Mesenchymal stem cell (in vitro differentiated cells and primary cell): Measurements from ENCODE around the gene PKN2.

Source experiments
- DNase-seq: peaks from one replicate; pipeline ENCODE4 v3.0.0-alpha.2; 2013
- H2AFZ ChIP-seq: one replicate; pipeline ENCODE4 v1.6.1; 2013; ENCODE audit warnings: low read depth, mild to moderate bottlenecking, control low read depth, inconsistent platforms, low read length, moderate library complexity
- H2AK5ac ChIP-seq: 2 replicates; pipeline ENCODE4 v1.6.1; 2013; ENCODE audit warnings: low read length, moderate library complexity, mild to moderate bottlenecking, inconsistent platforms; ENCODE audit not compliant: severe bottlenecking
- H2BK120ac ChIP-seq: one replicate; pipeline ENCODE4 v1.6.1; 2013; ENCODE audit warnings: low read depth, mild to moderate bottlenecking, inconsistent platforms, low read length, moderate library complexity
- H2BK12ac ChIP-seq, 2 experiments: one replicate each; pipeline ENCODE4 v1.6.1; 2013; ENCODE audit warnings: inconsistent platforms in 2 of 2, low read length in 2 of 2, mild to moderate bottlenecking in 2 of 2, moderate library complexity in 2 of 2, control low read depth in 1 of 2
- H2BK15ac ChIP-seq: one replicate; pipeline ENCODE4 v1.6.1; 2013; ENCODE audit warnings: mild to moderate bottlenecking, low read depth, inconsistent platforms; ENCODE audit not compliant: poor library complexity, severe bottlenecking
- H2BK5ac ChIP-seq: 2 replicates; pipeline ENCODE4 v1.6.1; 2013; ENCODE audit warnings: low read depth, mild to moderate bottlenecking, low read length, control low read depth, inconsistent platforms; ENCODE audit not compliant: poor library complexity, severe bottlenecking
- H3K14ac ChIP-seq, 2 experiments: one replicate each; pipeline ENCODE4 v1.6.1; 2013; ENCODE audit warnings: inconsistent platforms in 2 of 2, low read length in 2 of 2, control low read depth in 1 of 2, mild to moderate bottlenecking in 1 of 2, moderate library complexity in 1 of 2
- H3K18ac ChIP-seq, 2 experiments: one replicate each; pipeline ENCODE4 v1.6.1; 2013; ENCODE audit warnings: inconsistent platforms in 2 of 2, low read length in 2 of 2, control low read depth in 1 of 2, low read depth in 1 of 2, mild to moderate bottlenecking in 1 of 2
- H3K23ac ChIP-seq, 2 experiments: one replicate each; pipeline ENCODE4 v1.6.1; 2013; ENCODE audit warnings: inconsistent platforms in 2 of 2, low read length in 2 of 2, mild to moderate bottlenecking in 2 of 2, moderate library complexity in 2 of 2, control low read depth in 1 of 2
- H3K27ac ChIP-seq: 2 replicates; pipeline ENCODE4 v1.5.1; 2013; ENCODE audit warnings: mild to moderate bottlenecking, moderate library complexity, low read length, control low read depth, inconsistent platforms; ENCODE audit not compliant: poor library complexity, severe bottlenecking
- H3K27me3 ChIP-seq, 2 experiments: 2 replicates each; pipeline versions ENCODE4 v1.6.1 to v1.7.0; 2013; ENCODE audit warnings: low read length in 2 of 2, mild to moderate bottlenecking in 2 of 2, moderate library complexity in 2 of 2, control low read depth in 1 of 2, inconsistent platforms in 1 of 2; ENCODE audit not compliant: control insufficient read depth in 1 of 2, insufficient read depth in 1 of 2
- H3K36me3 ChIP-seq, 2 experiments: 2 replicates each; pipeline versions ENCODE4 v1.6.1 to v1.7.0; 2013; ENCODE audit warnings: low read length in 2 of 2, control low read depth in 1 of 2, inconsistent platforms in 1 of 2, low read depth in 1 of 2, mild to moderate bottlenecking in 1 of 2; ENCODE audit not compliant: insufficient read depth in 2 of 2, control insufficient read depth in 1 of 2
- H3K4ac ChIP-seq, 2 experiments: one replicate each; pipeline ENCODE4 v1.6.1; 2013; ENCODE audit warnings: inconsistent platforms in 2 of 2, low read length in 2 of 2, mild to moderate bottlenecking in 2 of 2, moderate library complexity in 2 of 2, control low read depth in 1 of 2, low read depth in 1 of 2
- H3K4me1 ChIP-seq: 2 replicates; pipeline ENCODE4 v1.6.1; 2013; ENCODE audit warnings: low read depth, low read length, control low read depth; ENCODE audit not compliant: control insufficient read depth, insufficient read depth
- H3K4me2 ChIP-seq: 2 replicates; pipeline ENCODE4 v1.6.1; 2013; ENCODE audit warnings: low read length, mild to moderate bottlenecking, inconsistent platforms; ENCODE audit not compliant: poor library complexity, severe bottlenecking
- H3K4me3 ChIP-seq, 2 experiments: 2 replicates each; pipeline versions ENCODE4 v1.5.1 to v1.7.0; 2013; ENCODE audit warnings: low read length in 2 of 2, mild to moderate bottlenecking in 2 of 2, control low read depth in 1 of 2, low read depth in 1 of 2; ENCODE audit not compliant: insufficient read depth in 1 of 2
- H3K79me1 ChIP-seq: replicated peaks from 2 replicates; pipeline ENCODE4 v1.6.1; 2013; ENCODE audit warnings: mild to moderate bottlenecking, control low read depth, low read length, inconsistent platforms; ENCODE audit not compliant: poor library complexity, severe bottlenecking
- H3K9ac ChIP-seq: 2 replicates; pipeline ENCODE4 v1.7.0; 2013; ENCODE audit warnings: mild to moderate bottlenecking, low read length, moderate library complexity
- H3K9me3 ChIP-seq: 2 replicates; pipeline ENCODE4 v1.7.0; 2013; ENCODE audit warnings: mild to moderate bottlenecking, low read length; ENCODE audit not compliant: control insufficient read depth
- H4K8ac ChIP-seq: one replicate; pipeline ENCODE4 v1.6.1; 2013; ENCODE audit warnings: inconsistent platforms, mild to moderate bottlenecking, low read length, moderate library complexity
- H4K91ac ChIP-seq: one replicate; pipeline ENCODE4 v1.6.1; 2013; ENCODE audit warnings: mild to moderate bottlenecking, low read length, inconsistent platforms
- WGBS: methylation state at CpG from one replicate; pipeline ENCODE4 v1.1.7; 2013; ENCODE audit warnings: mixed read lengths; 5-methylcytosine and 5-hydroxymethylcytosine counted together

Gene PKN2

GRCh38 chr1:88751714-88752113 lies 67.6 kb downstream of the PKN2 start:
- H2AK5ac ChIP-seq: no peak overlapping the region
- no peak overlapping the region for H3K4me3 ChIP-seq
- no peak overlapping the region for H3K27ac ChIP-seq
- H3K4me1 ChIP-seq: no peaks in the 10 kb centered on the region
- no peak for DNase-seq
- WGBS: 95% methylated on average over 3 of the region's 4 CpGs
- H2BK15ac ChIP-seq: no peak overlapping the region
- H3K9me3 ChIP-seq: no peaks in the 10 kb centered on the region
- no peak overlapping the region for H2BK5ac ChIP-seq
- H4K91ac ChIP-seq: no peak overlapping the region
- H2AFZ ChIP-seq: no peak overlapping the region
- H3K23ac ChIP-seq: no peak overlapping the region
- peaks cover 3 to 19% of the 10 kb centered on the region in 2 experiments for H3K36me3 ChIP-seq
- H2BK12ac ChIP-seq: no peak overlapping the region
- no peak overlapping the region for H4K8ac ChIP-seq
- no peak overlapping the region for H3K4me2 ChIP-seq
- no peaks in the 10 kb centered on the region for H3K27me3 ChIP-seq
- peaks cover 12% of the 10 kb centered on the region for H3K79me1 ChIP-seq
- no peak overlapping the region for H2BK120ac ChIP-seq
- H3K18ac ChIP-seq: no peak overlapping the region
- H3K4ac ChIP-seq: no peak overlapping the region
- no peak overlapping the region for H3K9ac ChIP-seq
- no peak overlapping the region for H3K14ac ChIP-seq

GRCh38 chr1:88753506-88753905 lies 69.4 kb downstream of the PKN2 start:
- H3K18ac ChIP-seq: no peak overlapping the region
- 100% methylated on average over 5 of the region's 6 CpGs for WGBS
- H3K9me3 ChIP-seq: no peaks in the 10 kb centered on the region
- no peak overlapping the region for H2BK5ac ChIP-seq
- no peak overlapping the region for H3K23ac ChIP-seq
- peak overlapping the region; percentile 80 for H2BK15ac ChIP-seq
- no peak overlapping the region for H4K91ac ChIP-seq
- peaks cover 3 to 18% of the 10 kb centered on the region in 2 experiments for H3K36me3 ChIP-seq
- no peak overlapping the region for H3K9ac ChIP-seq
- H2BK12ac ChIP-seq: no peak overlapping the region
- H3K14ac ChIP-seq: no peak overlapping the region
- no peak overlapping the region for H2AFZ ChIP-seq
- no peaks in the 10 kb centered on the region for H3K27me3 ChIP-seq
- no peak overlapping the region for H2BK120ac ChIP-seq
- H4K8ac ChIP-seq: no peak overlapping the region
- DNase-seq: no peak
- no peak overlapping the region for H3K27ac ChIP-seq
- H3K4me2 ChIP-seq: no peak overlapping the region
- no peaks in the 10 kb centered on the region for H3K4me1 ChIP-seq
- peaks cover 15% of the 10 kb centered on the region for H3K79me1 ChIP-seq
- no peak overlapping the region for H3K4ac ChIP-seq
- H3K4me3 ChIP-seq: no peak overlapping the region
- H2AK5ac ChIP-seq: no peak overlapping the region

GRCh38 chr1:88763649-88764406 lies 79.8 kb downstream of the PKN2 start:
- Histone ChIP-seq H3K23ac (no peak overlapping the region), H4K91ac (no peak overlapping the region), H2AFZ (no peak overlapping the region), H3K18ac (no peak overlapping the region), H2BK15ac (no peak overlapping the region), H3K4me3 (no peak overlapping the region), H3K27me3 (no peaks in the 10 kb centered on the region), H3K4ac (no peak overlapping the region), H2BK120ac (no peak overlapping the region), H3K27ac (peak overlapping the region; percentile 57), H2AK5ac (no peak overlapping the region), H3K9me3 (no peaks in the 10 kb centered on the region), H3K4me1 (peaks cover 1% of the 10 kb centered on the region), H2BK12ac (no peak overlapping the region), H2BK5ac (no peak overlapping the region), H3K79me1 (peaks cover 17% of the 10 kb centered on the region), H4K8ac (no peak overlapping the region), H3K4me2 (no peak overlapping the region), H3K14ac (no peak overlapping the region), H3K36me3 (peaks cover 0 to 18% of the 10 kb centered on the region in 2 experiments), H3K9ac (no peak overlapping the region)
- peak; percentile 19 for DNase-seq
- WGBS: 19% methylated on average over 1 of the region's 1 CpG

GRCh38 chr1:88768187-88768586 lies 84.1 kb downstream of the PKN2 start:
- Histone ChIP-seq H2AFZ (no peak overlapping the region), H2BK5ac (no peak overlapping the region), H3K4ac (no peak overlapping the region), H3K4me2 (no peak overlapping the region), H2BK15ac (no peak overlapping the region), H2AK5ac (no peak overlapping the region), H3K79me1 (peaks cover 13% of the 10 kb centered on the region), H3K27ac (no peak overlapping the region), H3K4me1 (peaks cover 2% of the 10 kb centered on the region), H4K8ac (no peak overlapping the region), H3K14ac (no peak overlapping the region), H3K4me3 (no peak overlapping the region), H3K27me3 (no peaks in the 10 kb centered on the region), H3K9me3 (no peaks in the 10 kb centered on the region), H2BK120ac (no peak overlapping the region), H3K36me3 (peaks cover 0 to 32% of the 10 kb centered on the region in 2 experiments), H2BK12ac (no peak overlapping the region), H3K23ac (no peak overlapping the region), H3K18ac (no peak overlapping the region), H4K91ac (no peak overlapping the region), H3K9ac (no peak overlapping the region)
- no peak for DNase-seq
